CD4-positive, alpha-beta T cell treated with Interleukin-17A for 4 hours (primary cell): Measurements from ENCODE around the gene FOXP4.

Source experiments
- DNase-seq: peaks from one replicate; pipeline ENCODE4 v3.0.0-alpha.2; 2020; ENCODE audit warnings: mixed read lengths

FOXP4 gene

DNA sequence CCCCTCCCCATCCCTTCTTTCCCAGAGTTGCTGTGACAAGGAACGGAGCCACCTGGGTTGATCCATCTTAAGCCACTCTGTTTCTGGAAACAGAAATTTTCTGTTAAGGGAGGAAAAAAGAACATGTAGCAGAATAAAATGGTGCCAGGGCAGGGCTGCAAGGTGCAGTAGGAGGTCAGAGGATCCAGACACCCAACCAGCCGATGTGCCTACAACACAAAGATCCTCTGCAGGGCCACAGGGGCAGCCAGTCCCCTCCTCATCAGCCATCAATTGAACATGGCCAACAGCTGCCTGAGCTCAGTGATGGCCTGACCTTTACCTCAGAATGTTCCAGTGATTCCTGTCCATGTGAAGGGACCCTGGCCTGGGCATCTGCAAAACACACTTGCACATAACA, 103.9 kb downstream of the FOXP4 start:
- no peak for DNase-seq

DNA sequence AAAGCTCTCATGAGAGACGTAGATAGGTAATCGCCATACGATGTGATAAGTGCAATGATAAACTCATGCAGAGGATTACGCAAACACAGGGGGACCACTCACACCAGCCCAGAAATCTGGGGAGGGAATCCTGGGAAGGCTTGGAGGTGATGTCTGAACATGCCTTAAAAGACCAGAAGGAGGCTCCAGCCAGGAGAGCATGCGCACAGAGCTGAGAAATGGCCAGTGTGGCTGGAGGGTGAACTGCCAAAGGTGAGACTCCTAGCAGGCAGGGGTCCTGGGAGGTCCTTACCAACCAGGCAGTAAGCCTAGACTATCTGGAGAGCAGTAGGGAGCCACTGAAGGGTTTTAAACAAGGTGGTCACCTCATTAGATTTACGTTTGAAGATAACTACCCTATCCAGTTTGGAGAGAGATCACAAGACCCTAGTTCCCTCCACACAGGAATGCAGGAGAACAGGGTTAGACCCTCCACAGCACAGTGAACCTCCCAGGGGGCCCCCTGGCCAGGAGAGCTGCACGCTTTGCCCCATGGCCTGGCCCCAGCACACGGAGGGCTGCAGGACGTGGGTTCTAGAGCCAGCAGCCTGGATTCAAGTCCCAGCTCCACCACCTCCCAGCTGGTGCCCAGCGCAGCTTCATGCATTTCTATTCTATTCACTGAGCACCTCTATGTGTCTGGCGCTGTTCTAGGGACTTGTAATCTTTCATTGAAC, 105.2 kb downstream of the FOXP4 start:
- DNase-seq, result no peak
